Measurements from ENCODE around the gene BTNL3. TPM values are rescaled to one million over a fixed set of nuclear protein-coding genes. Genes with fewer than 3 reads are reported as not detected.
"Not testable (repeated sequence)": the region's sequence is repeated elsewhere in the genome, so short reads cannot be mapped to it uniquely, and the experiment has no call there.

BTNL3 gene
- total RNA-seq, 2 donors from 2014 or later = 38.0 to 71.1 TPM

GRCh38 chr5:181044662-181045305 lies 56.1 kb downstream of the BTNL3 start:
- H3K36me3 ChIP-seq = no peaks in the 10 kb centered on the region
- no peaks in the 10 kb centered on the region for H3K9me3 ChIP-seq
- intact Hi-C loops (cut with DNase I) = no loop called here
- no peak for DNase-seq
- no peaks in the 10 kb centered on the region for H3K4me1 ChIP-seq
- no peak overlapping the region for H3K27ac ChIP-seq
- H3K27me3 ChIP-seq = peaks cover 4% of the 10 kb centered on the region
- no peak for TF ChIP-seq CTCF (IDR thresholded peaks at IDR 0.05)
- H3K4me3 ChIP-seq = no peak overlapping the region
- no peak overlapping the region for H3K9ac ChIP-seq (ENCODE audit: low read depth in 2 of 2, low read length in 2 of 2)

- intact Hi-C loops (cut with DNase I) = no loop called here
- Histone ChIP-seq H3K4me1 (no peaks in the 10 kb centered on the region), H3K9ac (ENCODE audit: low read depth in 2 of 2, low read length in 2 of 2) (no peak overlapping the region), H3K27me3 (peaks cover 9% of the 10 kb centered on the region), H3K36me3 (no peaks in the 10 kb centered on the region), H3K4me3 (no peak overlapping the region), H3K27ac (no peak overlapping the region), H3K9me3 (no peaks in the 10 kb centered on the region)
- DNase-seq = no peak
- TF ChIP-seq CTCF (IDR thresholded peaks at IDR 0.05) = no peak
Observed at GRCh38 chr5:181045316-181045715, 56.7 kb downstream of the BTNL3 start.

- H3K4me1 ChIP-seq; H3K36me3 ChIP-seq; H3K27ac ChIP-seq; DNase-seq; intact Hi-C loops (cut with DNase I); H3K9me3 ChIP-seq; H3K4me3 ChIP-seq; H3K9ac ChIP-seq (ENCODE audit: low read depth in 2 of 2, low read length in 2 of 2): not testable (repeated sequence)
- peaks cover 13% of the 10 kb centered on the region for H3K27me3 ChIP-seq
Observed at GRCh38 chr5:181045857-181046256, 57.2 kb downstream of the BTNL3 start.

- H3K9ac ChIP-seq (ENCODE audit: low read depth in 2 of 2, low read length in 2 of 2) = no peak overlapping the region
- intact Hi-C loops (cut with DNase I) = no loop called here
- DNase-seq = no peak
- no peaks in the 10 kb centered on the region for H3K4me1 ChIP-seq
- H3K9me3 ChIP-seq = no peaks in the 10 kb centered on the region
- no peak for TF ChIP-seq CTCF (IDR thresholded peaks at IDR 0.05)
- H3K27ac ChIP-seq = no peak overlapping the region
- H3K36me3 ChIP-seq = no peaks in the 10 kb centered on the region
- peaks cover 14% of the 10 kb centered on the region for H3K27me3 ChIP-seq
- no peak overlapping the region for H3K4me3 ChIP-seq
Observed at GRCh38 chr5:181047288-181047687, 58.6 kb downstream of the BTNL3 start.

- intact Hi-C loops (cut with DNase I) = no loop called here
- Histone ChIP-seq H3K36me3 (no peaks in the 10 kb centered on the region), H3K27ac (no peak overlapping the region), H3K27me3 (peaks cover 19% of the 10 kb centered on the region), H3K4me3 (no peak overlapping the region), H3K9me3 (no peaks in the 10 kb centered on the region), H3K4me1 (no peaks in the 10 kb centered on the region), H3K9ac (ENCODE audit: low read depth in 2 of 2, low read length in 2 of 2) (no peak overlapping the region)
- no peak for TF ChIP-seq CTCF (IDR thresholded peaks at IDR 0.05)
- no peak for DNase-seq
Observed at GRCh38 chr5:181047921-181048320, 59.3 kb downstream of the BTNL3 start.

- no peak for TF ChIP-seq CTCF (IDR thresholded peaks at IDR 0.05)
- DNase-seq = no peak
- no peaks in the 10 kb centered on the region for H3K9me3 ChIP-seq
- no peaks in the 10 kb centered on the region for H3K36me3 ChIP-seq
- no peak overlapping the region for H3K4me3 ChIP-seq
- no peak overlapping the region for H3K9ac ChIP-seq (ENCODE audit: low read depth in 2 of 2, low read length in 2 of 2)
- H3K4me1 ChIP-seq = no peaks in the 10 kb centered on the region
- intact Hi-C loops (cut with DNase I) = no loop called here
- peaks cover 39% of the 10 kb centered on the region for H3K27me3 ChIP-seq
- H3K27ac ChIP-seq = no peak overlapping the region
Observed at GRCh38 chr5:181050016-181050415, 61.4 kb downstream of the BTNL3 start.
